Heart right ventricle (tissue), 16 donors: Measurements from ENCODE around the gene DERA. TPM values are rescaled to one million over a fixed set of nuclear protein-coding genes. Genes with fewer than 3 reads are reported as not detected.
"Not testable (repeated sequence)": the region's sequence is repeated elsewhere in the genome, so short reads cannot be mapped to it uniquely, and the experiment has no call there.

ENCODE experiments used
- ATAC-seq, 8 donors: fragments of 200-7000 bp; cut with Tn5 transposase; one replicate each; pipeline ENCODE4 v1.9.1; 2020; ENCODE audit warnings: mild to moderate bottlenecking in 8 of 8, moderate library complexity in 8 of 8, moderate number of reproducible peaks in 1 of 8
- DNase-seq, 2 donors: peaks; one replicate each; pipeline ENCODE4 v3.0.0-alpha.2; 2020
- H3K27ac ChIP-seq, 10 donors: fragments of 200-600 bp; sonication (generic) in 2 of 10; one replicate each; pipeline versions ENCODE4 v1.5.0 to v1.8.0; 2020 to 2022; ENCODE audit warnings: mild to moderate bottlenecking in 3 of 10
- H3K27me3 ChIP-seq, 7 donors: fragments of 200-600 bp; one replicate each; pipeline ENCODE4 v1.8.0; 2021 to 2022; ENCODE audit warnings: mild to moderate bottlenecking in 2 of 7
- H3K36me3 ChIP-seq, 9 donors: fragments of 200-600 bp; sonication (generic) in 1 of 9; one replicate each; pipeline versions ENCODE4 v1.5.0 to v1.8.0; 2020 to 2022; ENCODE audit warnings: mild to moderate bottlenecking in 2 of 9
- H3K4me1 ChIP-seq, 9 donors: fragments of 200-600 bp; sonication (generic) in 1 of 9; one replicate each; pipeline versions ENCODE4 v1.5.0 to v1.8.0; 2020 to 2022; ENCODE audit warnings: mild to moderate bottlenecking in 4 of 9
- H3K4me3 ChIP-seq, 10 donors: fragments of 200-600 bp; sonication (generic) in 2 of 10; one replicate each; pipeline versions ENCODE4 v1.5.0 to v1.8.0; 2020 to 2022; ENCODE audit warnings: mild to moderate bottlenecking in 7 of 10, moderate library complexity in 2 of 10
- H3K9me3 ChIP-seq, 11 donors: fragments of 200-600 bp in 10 of 11; sonication (generic) in 2 of 11; one replicate each; pipeline versions ENCODE4 v1.5.0 to v1.8.0; 2013 to 2022; ENCODE audit warnings: mild to moderate bottlenecking in 2 of 11, control low read depth in 1 of 11, moderate library complexity in 1 of 11
- CTCF ChIP-seq, 9 donors: fragments of 200-600 bp; sonication (generic) in 2 of 9; IDR thresholded peaks; one replicate each; pipeline versions ENCODE4 v1.5.0 to v1.8.0; 2021 to 2022; ENCODE audit warnings: antibody characterized with exemption in 9 of 9, mild to moderate bottlenecking in 5 of 9, moderate library complexity in 1 of 9
- WGBS, 2 donors: extraction: QIAGEN DNeasy Blood & Tissue Kit; methylation state at CpG; one replicate each; pipeline ENCODE4 v1.1.7; 2013; ENCODE audit warnings: inconsistent platforms in 1 of 2; 5-methylcytosine and 5-hydroxymethylcytosine counted together
- intact Hi-C, 10 donors: fragments of 100-400 bp; cut with DNase I; formaldehyde crosslinking; loops; one replicate each; pipeline versions ENCODE4 v1.11.1 to v1.14.2; 2022
- polyA plus RNA-seq, 2 donors: library from polyadenylated mRNA; stranded (reverse); fragments of 200-250 nt; gene quantifications; one replicate each; pipeline ENCODE4 v1.2.3, GENCODE V29; 2013
- total RNA-seq, 10 donors: library from RNA; stranded (reverse); fragmentation: NEBNext Ultra II Directional in 3 of 10; extraction: Animal tissue kit (Norgen Biotek cat#: 25700) in 3 of 10; gene quantifications; one replicate each; pipeline versions ENCODE4 v1.2.1 to v1.2.4, GENCODE V29; 2021 to 2023
- donor health status: Arrhythmogenic right ventricular cardiomyopathy.
- donor health status: ischemic (EF 13 %, LVEDD 7.1; RV severe dilation, severe dysfunction).
- donor health status: healthy with polysubstance abuse.
- donor health status: DM: no; HTN: yes; CAD: no.
- donor health status: DM: no; HTN: no; CAD: no.
- donor health status: ischemic (EF 25% LVEDD 6.9; RV normal size, moderate dysfunction).
- donor health status: ischemic (EF 25% LVEDD 5.7; RV mildly dilated, moderate dysfunction).
- donor health status: healthy.
- donor health status: DM: yes; HTN: yes; CAD: no.
- donor health status: Ischemic cardiomyopathy.
- donor health status: ischemic (EF 35%, LVEDD 5.7; RV mildly dilated, moderate dysfunction).
- donor health status: nonischemic (EF 11% LVEDD 7.7; RV severe dilation, severe dysfunction).
- donor health status: DM: yes; HTN: yes; CAD: no.
- donor health status: PGD.
- donor health status: ischemic (EF 29% LVEDD 5.4; RV normal size, mild dysfunction).
- donor health status: nonischemic (EF 23%, LVEDD 6.1; RV moderate dilation, normal function).

The DERA gene
- total and polyA plus RNA-seq, 12 donors = 14.6 to 23.8 (median 19.2) TPM

DNA sequence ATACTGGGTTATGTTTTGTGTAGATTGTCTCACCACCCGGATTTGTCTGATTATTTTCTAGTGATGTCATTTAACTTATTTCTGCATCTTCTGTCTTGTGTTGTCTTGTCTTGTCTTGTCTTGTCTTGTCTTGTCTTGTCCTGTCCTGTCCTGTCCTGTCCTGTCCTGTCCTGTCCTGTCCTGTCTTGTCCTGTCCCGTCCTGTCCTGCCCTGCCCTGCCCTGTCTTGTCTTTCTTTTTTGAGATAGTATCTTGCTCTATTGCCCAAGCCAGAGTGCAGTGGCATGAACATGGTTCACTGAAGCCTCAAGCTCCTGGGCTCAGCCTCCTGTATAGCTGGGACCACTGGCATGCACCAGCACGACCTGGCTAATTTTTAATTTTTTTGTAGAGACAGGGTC lies 25.6 kb downstream of the DERA start:
- TF ChIP-seq CTCF (IDR thresholded peaks at IDR 0.05) = no peak
- peaks cover 0 to 4% (median 0%) of the 10 kb centered on the region in 9 donors for H3K4me1 ChIP-seq
- WGBS, 2 donors = 88 to 90% methylated on average over 3 of the region's 3 CpGs
- H3K4me3 ChIP-seq = no peak overlapping the region
- ATAC-seq = no peak
- DNase-seq = no peak
- peaks cover 0 to 31% (median 10%) of the 10 kb centered on the region in 11 donors for H3K9me3 ChIP-seq
- H3K27me3 ChIP-seq = no peaks in the 10 kb centered on the region
- H3K36me3 ChIP-seq = no peaks in the 10 kb centered on the region
- intact Hi-C loops = no loop called here
- H3K27ac ChIP-seq = no peak overlapping the region

- no peak for TF ChIP-seq CTCF (IDR thresholded peaks at IDR 0.05)
- intact Hi-C loops = no loop called here
- H3K4me1 ChIP-seq = peaks cover 0 to 4% (median 0%) of the 10 kb centered on the region in 9 donors
- H3K4me3 ChIP-seq = no peak overlapping the region
- H3K27ac ChIP-seq = no peak overlapping the region
- H3K27me3 ChIP-seq = no peaks in the 10 kb centered on the region
- H3K36me3 ChIP-seq = no peaks in the 10 kb centered on the region
- H3K9me3 ChIP-seq = peaks cover 0 to 25% (median 10%) of the 10 kb centered on the region in 11 donors
- ATAC-seq (no peak), DNase-seq (no peak)
Measured at GRCh38 chr12:15937902-15938301, 26.8 kb downstream of the DERA start.

DNA sequence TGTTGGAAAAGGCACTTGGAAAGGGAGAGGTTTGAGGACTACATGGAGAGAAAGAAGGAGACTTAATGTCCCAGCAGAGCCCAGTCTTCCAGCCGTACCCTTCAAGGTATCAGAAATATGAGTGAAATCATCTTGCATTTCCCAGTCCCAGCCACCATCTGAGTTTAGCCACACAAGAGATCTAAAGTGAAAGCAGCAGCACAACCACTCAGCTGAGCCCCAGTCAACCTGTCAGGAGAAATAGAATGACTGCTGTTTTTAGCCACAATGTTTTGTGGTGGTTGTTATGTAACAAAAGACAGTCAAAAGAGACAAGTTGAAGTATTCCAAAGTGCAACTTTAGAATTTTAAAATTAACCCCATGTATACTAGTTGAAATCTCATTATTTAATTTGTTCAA lies 28.0 kb downstream of the DERA start:
- intact Hi-C loops = no loop called here
- no peak for ATAC-seq
- H3K36me3 ChIP-seq = no peaks in the 10 kb centered on the region
- WGBS, 2 donors = 93 to 94% methylated on average over 1 of the region's 1 CpG
- no peak for TF ChIP-seq CTCF (IDR thresholded peaks at IDR 0.05)
- no peak for DNase-seq
- peaks cover 0 to 28% (median 10%) of the 10 kb centered on the region in 11 donors for H3K9me3 ChIP-seq
- no peaks in the 10 kb centered on the region for H3K4me1 ChIP-seq
- H3K4me3 ChIP-seq = no peak overlapping the region
- no peaks in the 10 kb centered on the region for H3K27me3 ChIP-seq
- H3K27ac ChIP-seq = no peak overlapping the region

DNA sequence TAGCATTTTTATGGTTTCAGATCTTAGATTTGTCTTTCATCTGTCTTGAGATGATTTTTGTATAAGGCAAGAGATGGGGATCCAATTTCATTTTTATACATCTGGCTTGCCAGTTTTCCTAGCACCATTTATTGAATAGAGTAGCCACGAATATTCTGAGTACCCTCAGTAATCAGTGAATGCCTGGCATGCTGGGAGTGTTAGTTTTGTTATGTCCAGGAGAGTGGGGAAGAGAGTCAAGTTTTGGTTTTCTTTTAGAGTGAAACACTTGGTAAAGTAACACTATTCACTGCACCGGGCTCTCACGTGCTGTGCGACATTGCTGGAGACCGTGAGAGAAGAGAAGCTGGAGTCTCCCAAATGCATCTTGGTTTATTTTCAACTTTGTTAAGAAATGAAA lies 31.3 kb downstream of the DERA start:
- no peak for ATAC-seq
- no peaks in the 10 kb centered on the region for H3K4me1 ChIP-seq
- intact Hi-C loops = no loop called here
- H3K27me3 ChIP-seq = no peaks in the 10 kb centered on the region
- H3K27ac ChIP-seq = no peak overlapping the region
- no peak overlapping the region for H3K4me3 ChIP-seq
- H3K36me3 ChIP-seq = no peaks in the 10 kb centered on the region
- TF ChIP-seq CTCF (IDR thresholded peaks at IDR 0.05) = no peak
- peaks cover 0 to 39% (median 10%) of the 10 kb centered on the region in 11 donors for H3K9me3 ChIP-seq
- 94 to 96% methylated on average over 5 of the region's 5 CpGs for WGBS, 2 donors
- no peak for DNase-seq

DNA sequence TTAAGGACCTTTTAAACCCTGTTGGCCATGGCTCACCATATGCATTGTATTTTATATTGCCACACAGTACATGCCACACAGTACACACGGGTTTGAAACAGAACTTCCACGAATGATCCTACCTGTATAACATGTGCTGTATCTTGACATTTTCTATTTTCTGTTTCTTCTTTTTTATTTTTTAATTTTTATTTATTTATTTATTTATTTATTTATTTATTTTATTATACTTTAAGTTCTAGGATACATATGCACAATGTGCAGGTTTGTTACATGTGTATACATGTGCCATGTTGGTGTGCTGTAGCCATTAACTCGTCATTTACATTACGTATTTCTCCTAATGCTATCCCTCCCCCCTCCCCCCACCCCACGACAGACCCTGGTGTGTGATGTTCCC lies 32.4 kb downstream of the DERA start:
- H3K27ac ChIP-seq, H3K4me3 ChIP-seq, ATAC-seq, H3K27me3 ChIP-seq, H3K4me1 ChIP-seq, H3K36me3 ChIP-seq, DNase-seq, intact Hi-C loops: not testable (repeated sequence)
- peaks cover 0 to 38% (median 10%) of the 10 kb centered on the region in 11 donors for H3K9me3 ChIP-seq
- WGBS, 2 donors = 97 to 98% methylated on average over 5 of the region's 5 CpGs

DNA sequence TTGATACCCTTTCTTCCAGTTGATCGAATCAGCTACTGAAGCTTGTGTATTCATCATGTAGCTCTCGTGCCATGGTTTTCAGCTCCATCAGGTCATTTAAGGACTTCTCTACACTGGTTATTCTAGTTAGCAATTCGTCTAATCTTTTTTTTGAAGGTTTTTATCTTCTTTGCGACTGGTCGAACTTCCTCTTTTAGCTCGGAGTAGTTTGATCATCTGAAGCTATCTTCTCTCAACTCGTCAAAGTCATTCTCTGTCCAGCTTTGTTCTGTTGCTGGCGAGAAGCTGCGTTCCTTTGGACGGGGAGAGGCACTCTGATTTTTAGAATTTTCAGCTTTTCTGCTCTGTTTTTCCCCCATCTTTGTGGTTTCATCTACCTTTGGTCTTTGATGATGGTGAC lies 37.3 kb downstream of the DERA start:
- ATAC-seq, H3K4me1 ChIP-seq, intact Hi-C loops, DNase-seq, H3K27ac ChIP-seq, H3K4me3 ChIP-seq, H3K27me3 ChIP-seq, H3K36me3 ChIP-seq: not testable (repeated sequence)
- peaks cover 0 to 40% (median 0%) of the 10 kb centered on the region in 11 donors for H3K9me3 ChIP-seq
- 91% methylated on average over 10 of the region's 10 CpGs for WGBS, 2 donors
